ENCODE measurements around the gene MPLKIP. TPM values are rescaled to one million over a fixed set of nuclear protein-coding genes. Genes with fewer than 3 reads are reported as not detected.
A peak's percentile ranks its signal among the peaks of the same experiment; 100 is the strongest.

The MPLKIP gene
- total RNA-seq, 1 experiment from 2014 or later, result 43.2 TPM

GRCh38 chr7:40097728-40098127, 36.7 kb downstream of the MPLKIP start:
- no peak overlapping the region for H3K4me2 ChIP-seq (ENCODE audit: insufficient read depth, insufficient read length, low read length)
- no peaks in the 10 kb centered on the region for H3K23me2 ChIP-seq (ENCODE audit: insufficient read length, low read depth, low read length, poor library complexity, severe bottlenecking)
- no peak overlapping the region for H3K4me3 Mint-ChIP-seq
- H3K27ac Mint-ChIP-seq, result peak overlapping the region in 1 of 3 experiments; percentile 56; a peak in 1 of 7 replicates
- H3K79me1 ChIP-seq (ENCODE audit: insufficient read depth, low read depth, low read length, poor library complexity, severe bottlenecking), result no peaks in the 10 kb centered on the region
- no peak overlapping the region for H3K23ac ChIP-seq (ENCODE audit: insufficient read length, low read depth, low read length)
- no peak overlapping the region for H2AK5ac ChIP-seq (ENCODE audit: insufficient read length, low read length)
- no peak overlapping the region for H2BK20ac ChIP-seq (ENCODE audit: low read depth, low read length, poor library complexity, severe bottlenecking)
- H3K4ac ChIP-seq (ENCODE audit: low read depth, low read length), result no peak overlapping the region
- no peak overlapping the region for H2BK12ac ChIP-seq (ENCODE audit: insufficient read length, low read depth, low read length)
- no peaks in the 10 kb centered on the region for H4K20me1 ChIP-seq (ENCODE audit: control insufficient read depth, insufficient read depth, insufficient read length)
- no peak overlapping the region for H2AFZ ChIP-seq (ENCODE audit: low read length)
- no peak overlapping the region for H4K91ac ChIP-seq (ENCODE audit: insufficient read length, low read depth, low read length)
- no peaks in the 10 kb centered on the region for H3K27me3 Mint-ChIP-seq (ENCODE audit: low read depth)
- H3K9me3 ChIP-seq (ENCODE audit: control insufficient read depth, low read depth, low read length), result no peaks in the 10 kb centered on the region
- H3K27ac ChIP-seq (ENCODE audit: insufficient read length, low read depth, low read length), result no peak overlapping the region
- no peaks in the 10 kb centered on the region for H3K79me2 ChIP-seq (ENCODE audit: insufficient read depth, low read length)
- no peak overlapping the region for H3K56ac ChIP-seq (ENCODE audit: insufficient read length, low read depth, low read length)
- no peak overlapping the region for H3K9ac ChIP-seq (ENCODE audit: extremely low read depth, insufficient read length, low read length)
- H3K4me1 ChIP-seq (ENCODE audit: insufficient read depth, low read length), result no peaks in the 10 kb centered on the region; the same call in 1 of the 2 replicates
- H3K36me3 Mint-ChIP-seq (ENCODE audit: insufficient read depth in 1 of 3, low read depth in 3 of 3), result peaks cover 4 to 27% (median 15%) of the 10 kb centered on the region in 3 experiments; a peak in 6 of 7 replicates
- H3K27me3 ChIP-seq (ENCODE audit: insufficient read depth, low read length), result no peaks in the 10 kb centered on the region
- H3T11ph ChIP-seq (ENCODE audit: low read length), result no peak overlapping the region
- no peak overlapping the region for H3K14ac ChIP-seq (ENCODE audit: insufficient read depth, low read length)
- H4K8ac ChIP-seq (replicated peaks; ENCODE audit: insufficient read length, low read depth, low read length), result no peak overlapping the region
- H2BK15ac ChIP-seq (ENCODE audit: low read depth, low read length), result no peak overlapping the region
- no CpG with 5 or more reads among the region's 2 CpGs for WGBS (ENCODE audit: extremely low coverage, insufficient read length, low lambda C conversion rate)
- H2BK5ac ChIP-seq (ENCODE audit: insufficient read length, low read length), result no peak overlapping the region
- TF ChIP-seq CTCF (conservative IDR thresholded peaks at IDR 0.05), result no peak
- no peak for DNase-seq
- no peak overlapping the region for H3K18ac ChIP-seq (ENCODE audit: insufficient read length, low read depth, low read length)
- H4K5ac ChIP-seq (ENCODE audit: insufficient read length, low read depth, low read length), result no peak overlapping the region
- peaks cover 13 to 22% of the 10 kb centered on the region in 2 experiments for H3K4me1 Mint-ChIP-seq
- H2BK120ac ChIP-seq (ENCODE audit: low read depth, low read length, poor library complexity, severe bottlenecking), result no peak overlapping the region
- H3K9me3 Mint-ChIP-seq, result no peaks in the 10 kb centered on the region
